Neural cell (in vitro differentiated cells): ENCODE results near the gene SIT1. TPM values are rescaled to one million over a fixed set of nuclear protein-coding genes. Genes with fewer than 3 reads are reported as not detected.

Experiments
- H2AFZ ChIP-seq: fragments of 200-600, 300-800 bp; sonication (generic), shearing (Covaris generic); 2 replicates; pipeline ENCODE4 v1.6.0; 2014; ENCODE audit warnings: low read depth, mild to moderate bottlenecking, antibody characterized with exemption, low read length, moderate library complexity
- H3F3A ChIP-seq: fragments of 200-600 bp; shearing (Covaris generic); 2 replicates; pipeline ENCODE4 v1.6.1; 2016; ENCODE audit warnings: mild to moderate bottlenecking, moderate library complexity, mixed read lengths, antibody characterized with exemption, low read length; ENCODE audit not compliant: insufficient read depth, poor library complexity, severe bottlenecking
- H3K27ac ChIP-seq: fragments of 200-600, 300-800 bp; sonication (generic), shearing (Covaris generic); 2 replicates; pipeline ENCODE4 v1.5.1; 2014; ENCODE audit warnings: mild to moderate bottlenecking, low read length, moderate library complexity
- H3K27me3 ChIP-seq: fragments of 300-800, 200-600 bp; sonication (generic), shearing (Covaris generic); 2 replicates; pipeline ENCODE4 v1.6.0; 2014; ENCODE audit warnings: mild to moderate bottlenecking, low read depth, low read length, moderate library complexity; ENCODE audit not compliant: insufficient read depth
- H3K36me3 ChIP-seq: fragments of 300-800, 200-600 bp; sonication (generic), shearing (Covaris generic); 2 replicates; pipeline ENCODE4 v1.5.1; 2014; ENCODE audit warnings: mild to moderate bottlenecking, antibody characterized with exemption, low read length, moderate library complexity; ENCODE audit not compliant: insufficient read depth
- H3K4me2 ChIP-seq: fragments of 300-800, 200-600 bp; sonication (generic), shearing (Covaris generic); 2 replicates; pipeline ENCODE4 v1.6.0; 2014; ENCODE audit warnings: mild to moderate bottlenecking, low read length
- H3K4me3 ChIP-seq: fragments of 300-800, 200-600 bp; sonication (generic), shearing (Covaris generic); 2 replicates; pipeline ENCODE4 v1.5.1; 2014; ENCODE audit warnings: mild to moderate bottlenecking, low read length, moderate library complexity
- H3K79me2 ChIP-seq: fragments of 200-600 bp; shearing (Covaris generic); replicated peaks from 2 replicates; pipeline ENCODE4 v1.6.0; 2014; ENCODE audit warnings: mild to moderate bottlenecking, low read length, moderate library complexity; ENCODE audit not compliant: insufficient read depth
- H3K9ac ChIP-seq: fragments of 300-800, 200-600 bp; sonication (generic), shearing (Covaris generic); 2 replicates; pipeline ENCODE4 v1.6.1; 2016; ENCODE audit warnings: mild to moderate bottlenecking, low read length, mixed read lengths
- H3K9me2 ChIP-seq: fragments of 200-600 bp; shearing (Covaris generic); 2 replicates; pipeline ENCODE4 v1.6.1; 2016; ENCODE audit warnings: mild to moderate bottlenecking, low read length, mixed read lengths; ENCODE audit not compliant: insufficient read depth
- H3K9me3 ChIP-seq: fragments of 200-600, 300-800 bp; sonication (generic), shearing (Covaris generic); 2 replicates; pipeline ENCODE4 v1.6.1; 2016; ENCODE audit warnings: mild to moderate bottlenecking, mixed run types, low read length, moderate library complexity, mixed read lengths
- H4K20me1 ChIP-seq: fragments of 200-600 bp; shearing (Covaris generic); 2 replicates; pipeline ENCODE4 v1.6.1; 2016; ENCODE audit warnings: mild to moderate bottlenecking, mixed run types; ENCODE audit not compliant: insufficient read depth
- CTCF ChIP-seq: fragments of 450-650 bp; IDR thresholded peaks from 2 replicates; pipeline ENCODE4 v1.5.1; 2014; ENCODE audit warnings: antibody characterized with exemption, mild to moderate bottlenecking, moderate library complexity; ENCODE audit not compliant: poor library complexity, severe bottlenecking
- EP300 ChIP-seq: fragments of 450-650 bp; conservative IDR thresholded peaks from 2 replicates; pipeline ENCODE4 v1.6.1; 2014; ENCODE audit warnings: antibody characterized with exemption, mild to moderate bottlenecking, moderate library complexity; ENCODE audit not compliant: poor library complexity, severe bottlenecking
- EZH2 ChIP-seq: fragments of 200-600, 300-800 bp; shearing (Covaris generic), sonication (generic); IDR thresholded peaks from 2 replicates; pipeline ENCODE4 v1.6.1; 2014; ENCODE audit warnings: antibody characterized with exemption, low read length, borderline replicate concordance, mild to moderate bottlenecking; ENCODE audit not compliant: insufficient read depth, poor library complexity, severe bottlenecking
- MXI1 ChIP-seq: fragments of 450-650 bp; conservative IDR thresholded peaks from 2 replicates; pipeline ENCODE4 v1.6.1; 2014; ENCODE audit warnings: antibody characterized with exemption, mild to moderate bottlenecking; ENCODE audit not compliant: poor library complexity, severe bottlenecking
- POLR2AphosphoS5 ChIP-seq: IDR thresholded peaks from 2 replicates; pipeline ENCODE4 v1.6.1; 2012
- RAD21 ChIP-seq: fragments of 450-650 bp; conservative IDR thresholded peaks from 2 replicates; pipeline ENCODE4 v1.6.1; 2014; ENCODE audit warnings: antibody characterized with exemption, mild to moderate bottlenecking, moderate library complexity
- SMC3 ChIP-seq: fragments of 450-650 bp; conservative IDR thresholded peaks from 2 replicates; pipeline ENCODE4 v1.6.1; 2014; ENCODE audit warnings: antibody characterized with exemption, mild to moderate bottlenecking, moderate library complexity; ENCODE audit not compliant: poor library complexity
- TAF1 ChIP-seq: IDR thresholded peaks from 2 replicates; pipeline ENCODE4 v1.6.1; 2012; ENCODE audit warnings: low read depth
- polyA plus RNA-seq: library from polyadenylated mRNA; depleted of rRNA; stranded (reverse); fragments of >200 nt; gene quantifications from 2 replicates; pipeline ENCODE4 v1.2.3, GENCODE V29; 2014
- TF ChIP-seq, protein P1 (sequence below): IDR thresholded peaks from 2 replicates; pipeline ENCODE4 v1.6.1; 2012; ENCODE audit warnings: borderline replicate concordance

Gene SIT1
- polyA plus RNA-seq, 1 donor from 2014 or later, result not detected

DNA sequence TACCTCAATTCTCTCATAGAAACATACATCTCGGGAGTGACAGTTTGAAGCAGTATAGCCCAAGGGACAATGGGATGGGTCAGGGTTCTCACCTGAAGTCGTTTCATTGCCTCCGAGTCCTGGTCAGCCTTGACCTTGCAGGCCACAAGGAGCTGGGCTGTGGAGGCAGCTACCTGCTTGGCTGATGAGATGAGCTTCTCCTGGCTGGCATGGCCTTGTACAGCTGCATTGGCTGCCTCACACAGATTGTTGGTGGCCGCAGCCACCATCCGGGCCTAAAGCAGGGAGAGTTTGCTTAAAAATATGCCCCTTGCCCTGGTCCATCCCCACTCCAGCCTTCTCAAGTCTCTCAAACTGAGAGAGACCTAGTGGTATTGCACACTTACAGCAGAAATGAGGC is 47.5 kb upstream of the SIT1 start:
- Histone ChIP-seq H3K4me2 (no peak overlapping the region), H3K9ac (no peak overlapping the region), H3K27me3 (no peaks in the 10 kb centered on the region), H3K27ac (no peak overlapping the region), H3K9me3 (no peaks in the 10 kb centered on the region), H3K79me2 (no peaks in the 10 kb centered on the region), H2AFZ (no peak overlapping the region), H3K36me3 (no peaks in the 10 kb centered on the region), H3K4me3 (no peak overlapping the region), H3K9me2 (no peaks in the 10 kb centered on the region), H4K20me1 (no peaks in the 10 kb centered on the region), H3F3A (no peaks in the 10 kb centered on the region)
- TF ChIP-seq CTCF, result no peak
- no peak for TF ChIP-seq SMC3
- TF ChIP-seq EP300, result no peak
- TF ChIP-seq, protein P1, sequence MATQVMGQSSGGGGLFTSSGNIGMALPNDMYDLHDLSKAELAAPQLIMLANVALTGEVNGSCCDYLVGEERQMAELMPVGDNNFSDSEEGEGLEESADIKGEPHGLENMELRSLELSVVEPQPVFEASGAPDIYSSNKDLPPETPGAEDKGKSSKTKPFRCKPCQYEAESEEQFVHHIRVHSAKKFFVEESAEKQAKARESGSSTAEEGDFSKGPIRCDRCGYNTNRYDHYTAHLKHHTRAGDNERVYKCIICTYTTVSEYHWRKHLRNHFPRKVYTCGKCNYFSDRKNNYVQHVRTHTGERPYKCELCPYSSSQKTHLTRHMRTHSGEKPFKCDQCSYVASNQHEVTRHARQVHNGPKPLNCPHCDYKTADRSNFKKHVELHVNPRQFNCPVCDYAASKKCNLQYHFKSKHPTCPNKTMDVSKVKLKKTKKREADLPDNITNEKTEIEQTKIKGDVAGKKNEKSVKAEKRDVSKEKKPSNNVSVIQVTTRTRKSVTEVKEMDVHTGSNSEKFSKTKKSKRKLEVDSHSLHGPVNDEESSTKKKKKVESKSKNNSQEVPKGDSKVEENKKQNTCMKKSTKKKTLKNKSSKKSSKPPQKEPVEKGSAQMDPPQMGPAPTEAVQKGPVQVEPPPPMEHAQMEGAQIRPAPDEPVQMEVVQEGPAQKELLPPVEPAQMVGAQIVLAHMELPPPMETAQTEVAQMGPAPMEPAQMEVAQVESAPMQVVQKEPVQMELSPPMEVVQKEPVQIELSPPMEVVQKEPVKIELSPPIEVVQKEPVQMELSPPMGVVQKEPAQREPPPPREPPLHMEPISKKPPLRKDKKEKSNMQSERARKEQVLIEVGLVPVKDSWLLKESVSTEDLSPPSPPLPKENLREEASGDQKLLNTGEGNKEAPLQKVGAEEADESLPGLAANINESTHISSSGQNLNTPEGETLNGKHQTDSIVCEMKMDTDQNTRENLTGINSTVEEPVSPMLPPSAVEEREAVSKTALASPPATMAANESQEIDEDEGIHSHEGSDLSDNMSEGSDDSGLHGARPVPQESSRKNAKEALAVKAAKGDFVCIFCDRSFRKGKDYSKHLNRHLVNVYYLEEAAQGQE, result no peak
- no peak for TF ChIP-seq RAD21
- no peak for TF ChIP-seq MXI1

DNA sequence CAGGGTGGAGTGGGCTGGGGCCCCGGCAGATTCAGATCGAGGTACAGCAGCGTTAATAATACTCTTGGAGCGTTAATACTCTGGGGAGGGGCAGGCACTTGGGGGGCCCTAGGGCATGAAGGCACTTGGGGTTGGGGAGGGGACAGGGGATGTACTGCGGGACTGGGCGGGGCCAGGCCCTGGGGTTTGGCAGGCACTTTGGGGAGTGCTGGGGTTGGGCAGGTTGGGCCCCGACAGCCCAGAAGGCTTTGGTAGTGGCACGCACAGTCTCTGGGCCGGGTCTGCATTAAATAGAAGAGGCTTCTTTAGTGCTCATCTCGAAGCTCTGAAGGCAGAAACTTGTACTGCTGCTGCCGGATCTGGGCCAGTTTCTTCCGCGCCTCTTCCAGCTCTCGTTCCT is 46.8 kb upstream of the SIT1 start:
- H3K27me3 ChIP-seq, result no peaks in the 10 kb centered on the region
- H3K79me2 ChIP-seq, result no peaks in the 10 kb centered on the region
- H3K9me3 ChIP-seq, result no peaks in the 10 kb centered on the region
- H3K4me2 ChIP-seq, result no peak overlapping the region
- no peaks in the 10 kb centered on the region for H3F3A ChIP-seq
- H3K9ac ChIP-seq, result no peak overlapping the region
- TF ChIP-seq SMC3 (no peak), MXI1 (no peak), EP300 (no peak), CTCF (no peak), EZH2 (no peak), POLR2AphosphoS5 (no peak), RAD21 (no peak), TAF1 (no peak)
- TF ChIP-seq, protein P1, result no peak
- no peaks in the 10 kb centered on the region for H3K9me2 ChIP-seq
- no peak overlapping the region for H3K4me3 ChIP-seq
- no peaks in the 10 kb centered on the region for H3K36me3 ChIP-seq
- no peak overlapping the region for H2AFZ ChIP-seq
- no peaks in the 10 kb centered on the region for H4K20me1 ChIP-seq
- H3K27ac ChIP-seq, result no peak overlapping the region
